NCI-H2029 (cell line): ENCODE data around the gene PBX3.

Experiments used
- DNase-seq: peaks from one replicate; lab custom pipeline; 2025; lab: John Stamatoyannopoulos, UW

Gene PBX3

GRCh38 chr9:125747053-125747764 is at the start of gene PBX3:
PBX3 (plus strand) TSS chr9:125747373.
- peak; percentile 45 for DNase-seq

- no peak for DNase-seq
Observed at GRCh38 chr9:125699870-125700269, 47.3 kb upstream of the PBX3 start.

- DNase-seq, result no peak
Observed at GRCh38 chr9:125700791-125701190, 46.4 kb upstream of the PBX3 start.

DNA sequence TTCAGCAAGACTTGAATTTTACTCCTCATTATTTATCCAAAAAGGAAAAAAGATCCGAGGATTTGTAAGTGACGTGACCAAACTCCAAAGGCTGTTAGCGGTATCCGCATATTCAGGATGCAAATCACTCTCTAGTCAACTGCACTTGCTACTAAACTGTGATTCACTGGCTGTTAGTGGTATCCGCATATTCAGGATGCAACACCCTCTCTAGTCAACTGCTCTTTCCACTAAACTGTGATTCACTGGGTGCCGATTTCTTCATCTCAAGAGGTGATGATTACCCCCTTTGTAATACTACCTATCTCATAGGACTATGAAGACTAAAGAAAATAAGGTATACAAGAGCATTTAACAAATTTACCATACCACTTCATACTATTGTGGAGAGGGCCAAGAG is 45.8 kb upstream of the PBX3 start:
- DNase-seq, result no peak

GRCh38 chr9:125703662-125704061 is 43.5 kb upstream of the PBX3 start:
- DNase-seq, result no peak

DNA sequence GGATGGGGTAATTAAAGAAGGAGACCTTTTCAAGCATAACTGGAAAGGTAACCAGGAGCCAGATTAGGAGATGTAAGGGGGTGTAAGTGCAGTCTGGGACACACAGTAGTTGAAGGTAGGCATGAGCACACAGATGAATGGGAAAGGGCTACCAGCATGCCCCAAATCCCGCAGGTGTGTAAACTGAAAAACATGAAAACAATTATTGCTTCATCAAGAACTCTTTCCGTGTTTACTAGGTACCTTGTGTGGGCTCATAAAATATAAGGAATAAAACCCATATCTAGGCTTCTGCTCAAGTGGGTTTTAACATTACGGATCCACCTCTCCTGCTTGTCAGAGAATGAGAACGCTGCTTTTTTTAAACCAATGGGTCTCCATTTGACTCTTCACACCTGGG is 41.3 kb upstream of the PBX3 start:
- DNase-seq, result no peak

GRCh38 chr9:125706651-125707471 is 40.3 kb upstream of the PBX3 start, which contains the start of gene MAPKAP1:
MAPKAP1 (minus strand) TSS chr9:125707208; CDS start chr9:125672574, 34,634 bp downstream.
- DNase-seq, result peak; percentile 97

- DNase-seq, result no peak
Observed at GRCh38 chr9:125707472-125707804, 39.7 kb upstream of the PBX3 start.

GRCh38 chr9:125726456-125727132 is 20.6 kb upstream of the PBX3 start:
- DNase-seq, result no peak

- DNase-seq, result no peak
Observed at GRCh38 chr9:125730168-125730567, 17.0 kb upstream of the PBX3 start.

GRCh38 chr9:125732562-125732961 is 14.6 kb upstream of the PBX3 start:
- peak; percentile 36 for DNase-seq

DNA sequence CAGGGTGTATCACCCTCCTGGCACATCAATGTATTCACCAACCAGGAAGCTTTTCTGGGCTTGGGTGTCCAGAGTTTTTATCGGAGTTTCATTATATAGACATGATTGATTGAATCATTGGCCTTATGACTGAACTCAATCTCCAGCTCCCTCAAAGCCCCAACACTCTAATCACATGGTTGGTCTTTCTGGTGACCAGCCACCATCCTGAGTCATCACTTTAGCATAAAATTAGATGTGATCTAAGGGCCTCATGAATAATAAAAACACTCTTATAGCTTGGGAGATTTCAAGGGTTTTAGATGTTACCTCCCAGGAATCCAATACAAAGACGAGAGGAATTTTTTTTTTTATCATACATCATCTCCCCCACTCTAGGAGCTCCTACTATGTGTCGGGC is 7.7 kb upstream of the PBX3 start:
- DNase-seq, result no peak

GRCh38 chr9:125742657-125743056 is 4.5 kb upstream of the PBX3 start:
- no peak for DNase-seq

GRCh38 chr9:125743682-125744428 is 3.3 kb upstream of the PBX3 start:
- DNase-seq, result no peak

DNA sequence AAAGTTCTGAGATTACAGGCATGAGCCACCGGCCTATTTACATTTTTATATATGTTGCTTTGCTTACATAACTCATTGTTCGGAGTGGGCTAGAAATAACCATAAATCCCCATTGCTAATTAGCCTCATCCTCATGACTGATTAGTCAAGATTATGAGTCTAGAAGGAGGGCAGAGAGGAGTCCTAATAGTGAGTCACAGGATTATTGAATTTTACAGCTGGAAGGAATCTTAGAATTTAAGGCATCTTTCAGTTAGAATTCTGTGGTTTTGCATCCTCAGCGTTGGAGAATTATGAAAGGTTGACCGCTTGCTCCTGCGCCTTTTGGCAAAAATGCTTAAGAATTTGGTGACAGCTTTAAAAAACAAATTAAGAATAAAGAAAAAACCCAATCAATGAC is 2.6 kb upstream of the PBX3 start:
- no peak for DNase-seq

DNA sequence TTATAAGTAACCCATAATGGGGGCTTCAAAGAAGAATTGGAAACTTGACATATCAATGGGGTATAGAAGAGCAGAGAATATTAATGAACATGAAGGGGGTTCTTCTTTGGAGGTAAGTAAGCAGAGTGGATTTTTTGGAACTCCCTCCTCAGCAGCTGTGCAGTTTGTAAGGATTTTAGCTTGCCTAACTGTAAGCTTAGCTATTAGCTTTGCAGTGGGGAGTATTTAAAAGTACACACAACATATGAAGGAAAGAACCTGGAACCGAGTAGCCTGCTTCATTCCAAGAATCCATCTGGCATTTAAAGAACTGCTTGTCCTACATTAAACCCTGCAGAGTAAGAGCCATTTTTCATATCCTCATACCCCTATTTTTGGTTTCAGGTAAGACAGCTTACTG is 2.2 kb upstream of the PBX3 start:
- DNase-seq, result no peak

- no peak for DNase-seq
Observed at GRCh38 chr9:125745682-125746016, 1.5 kb upstream of the PBX3 start.

- DNase-seq, result peak; percentile 98
Observed at GRCh38 chr9:125746017-125746773, 978 bp upstream of the PBX3 start.

DNA sequence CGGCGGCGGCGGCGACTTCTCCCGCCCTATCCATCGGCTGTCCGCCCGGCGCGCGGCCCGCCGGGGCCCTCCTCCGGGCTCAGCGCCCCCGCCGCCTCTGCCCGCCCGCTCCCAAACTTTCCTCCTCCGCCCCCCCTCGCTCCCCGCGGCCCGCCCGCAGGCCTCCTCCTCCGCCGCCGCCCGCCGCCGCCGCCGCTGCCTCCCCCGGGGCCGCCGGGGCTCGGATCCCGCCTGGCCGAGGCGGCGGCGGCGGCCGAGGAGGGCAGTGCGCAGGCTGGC is 460 bp upstream of the PBX3 start:
- no peak for DNase-seq

DNA sequence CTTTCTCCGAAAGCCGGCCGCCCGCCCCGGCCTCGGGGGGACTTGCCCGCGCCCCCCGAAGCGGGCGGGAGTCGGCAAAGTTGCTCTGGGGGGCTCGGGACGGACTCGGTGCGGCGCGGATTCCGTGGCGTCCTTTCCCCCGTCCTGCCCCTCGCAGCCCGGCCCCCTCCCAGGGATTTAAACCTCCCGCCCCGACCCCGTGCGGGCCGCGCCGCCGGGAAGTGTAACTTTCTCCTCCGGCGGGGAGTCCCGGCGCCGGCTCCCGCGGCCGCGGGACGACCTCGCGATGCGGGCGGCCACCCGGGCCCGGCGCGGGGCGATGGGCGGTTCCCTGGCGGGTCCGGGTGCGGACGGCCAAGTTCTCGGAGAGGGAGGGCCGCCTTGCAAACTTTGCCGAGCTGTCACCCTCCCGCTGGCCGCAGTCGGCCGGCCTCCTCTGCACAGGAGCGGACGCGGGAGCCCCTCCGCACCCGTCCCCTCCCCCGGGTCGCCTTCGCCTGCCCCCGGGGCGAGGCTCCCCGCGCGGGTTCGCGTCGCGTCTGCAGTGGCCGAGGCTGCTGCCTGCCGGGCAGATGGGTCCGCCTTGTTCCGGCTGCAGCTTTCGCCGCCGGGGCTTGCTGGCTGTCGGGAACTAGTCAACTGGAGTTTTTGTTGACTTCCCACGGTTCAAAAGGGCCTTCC is 732 bp downstream of the PBX3 start:
- no peak for DNase-seq

DNA sequence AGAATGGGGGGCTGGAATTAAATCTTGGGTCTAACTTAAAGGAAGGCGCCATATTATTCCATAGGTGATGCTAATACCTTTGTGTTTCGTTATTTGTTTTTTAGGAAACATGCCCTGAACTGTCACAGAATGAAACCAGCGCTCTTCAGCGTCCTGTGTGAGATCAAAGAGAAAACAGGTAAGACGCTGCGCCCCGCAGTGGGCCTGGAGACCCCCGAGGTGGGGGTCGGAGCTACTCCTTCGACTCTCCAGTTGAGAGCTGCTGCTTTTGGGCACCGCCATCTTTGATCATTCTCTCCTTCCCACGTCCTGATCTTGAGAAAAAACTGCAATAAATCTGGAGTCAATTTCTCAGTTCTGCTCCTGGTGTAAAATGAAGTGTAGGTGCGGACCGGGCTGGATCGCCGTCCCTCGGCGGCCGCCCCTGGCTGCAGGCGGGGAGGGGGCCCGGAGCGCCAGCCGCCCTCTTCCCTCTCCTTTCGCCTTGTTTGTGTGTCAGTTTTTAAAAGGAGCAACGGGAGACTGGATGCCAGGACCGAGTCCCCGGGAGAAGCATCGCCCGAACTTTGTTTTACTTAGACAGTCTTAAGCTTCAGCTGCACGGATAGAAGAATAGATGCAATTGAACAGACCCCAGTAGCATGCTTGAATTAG is 1.4 kb downstream of the PBX3 start:
- no peak for DNase-seq
